Measurements from ENCODE around the gene PAQR9.

- TF ChIP-seq, protein P1, sequence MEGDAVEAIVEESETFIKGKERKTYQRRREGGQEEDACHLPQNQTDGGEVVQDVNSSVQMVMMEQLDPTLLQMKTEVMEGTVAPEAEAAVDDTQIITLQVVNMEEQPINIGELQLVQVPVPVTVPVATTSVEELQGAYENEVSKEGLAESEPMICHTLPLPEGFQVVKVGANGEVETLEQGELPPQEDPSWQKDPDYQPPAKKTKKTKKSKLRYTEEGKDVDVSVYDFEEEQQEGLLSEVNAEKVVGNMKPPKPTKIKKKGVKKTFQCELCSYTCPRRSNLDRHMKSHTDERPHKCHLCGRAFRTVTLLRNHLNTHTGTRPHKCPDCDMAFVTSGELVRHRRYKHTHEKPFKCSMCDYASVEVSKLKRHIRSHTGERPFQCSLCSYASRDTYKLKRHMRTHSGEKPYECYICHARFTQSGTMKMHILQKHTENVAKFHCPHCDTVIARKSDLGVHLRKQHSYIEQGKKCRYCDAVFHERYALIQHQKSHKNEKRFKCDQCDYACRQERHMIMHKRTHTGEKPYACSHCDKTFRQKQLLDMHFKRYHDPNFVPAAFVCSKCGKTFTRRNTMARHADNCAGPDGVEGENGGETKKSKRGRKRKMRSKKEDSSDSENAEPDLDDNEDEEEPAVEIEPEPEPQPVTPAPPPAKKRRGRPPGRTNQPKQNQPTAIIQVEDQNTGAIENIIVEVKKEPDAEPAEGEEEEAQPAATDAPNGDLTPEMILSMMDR (conservative IDR thresholded peaks at IDR 0.05): no peak
- TF ChIP-seq EZH2 (IDR thresholded peaks at IDR 0.05; ENCODE audit: low read depth): no peak
Observed at GRCh38 chr3:143011705-143012104, 48.2 kb upstream of the PAQR9 start.
